ENCODE results near the gene MAL.
"Not testable (repeated sequence)": the region's sequence is repeated elsewhere in the genome, so short reads cannot be mapped to it uniquely, and the experiment has no call there.

Gene MAL

GRCh38 chr2:95036596-95037383 is 11.3 kb downstream of the MAL start:
- no peak for DNase-seq

DNA sequence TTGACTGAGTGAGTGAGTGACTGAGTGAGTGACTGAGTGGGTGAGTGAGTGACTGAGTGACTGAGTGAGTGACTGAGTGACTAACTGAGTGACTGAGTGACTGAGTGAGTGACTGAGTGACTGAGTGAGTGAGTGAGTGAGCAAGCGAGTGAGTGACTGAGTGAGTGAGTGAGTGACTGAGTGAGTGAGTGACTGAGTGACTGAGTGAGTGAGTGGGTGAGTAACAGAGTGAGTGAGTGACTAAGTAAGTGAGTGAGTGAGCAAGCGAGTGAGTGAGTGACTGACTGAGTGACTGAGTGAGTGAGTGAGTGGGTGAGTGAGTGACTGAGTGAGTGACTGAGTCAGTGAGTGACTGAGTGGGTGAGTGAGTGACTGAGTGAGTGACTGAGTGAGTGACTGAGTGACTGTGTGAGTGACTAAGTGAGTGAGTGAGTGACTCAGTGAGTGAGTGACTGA is 11.9 kb downstream of the MAL start:
- no peak for DNase-seq

- not testable (repeated sequence) for DNase-seq
Measured at GRCh38 chr2:95037841-95038585, 12.5 kb downstream of the MAL start.

DNA sequence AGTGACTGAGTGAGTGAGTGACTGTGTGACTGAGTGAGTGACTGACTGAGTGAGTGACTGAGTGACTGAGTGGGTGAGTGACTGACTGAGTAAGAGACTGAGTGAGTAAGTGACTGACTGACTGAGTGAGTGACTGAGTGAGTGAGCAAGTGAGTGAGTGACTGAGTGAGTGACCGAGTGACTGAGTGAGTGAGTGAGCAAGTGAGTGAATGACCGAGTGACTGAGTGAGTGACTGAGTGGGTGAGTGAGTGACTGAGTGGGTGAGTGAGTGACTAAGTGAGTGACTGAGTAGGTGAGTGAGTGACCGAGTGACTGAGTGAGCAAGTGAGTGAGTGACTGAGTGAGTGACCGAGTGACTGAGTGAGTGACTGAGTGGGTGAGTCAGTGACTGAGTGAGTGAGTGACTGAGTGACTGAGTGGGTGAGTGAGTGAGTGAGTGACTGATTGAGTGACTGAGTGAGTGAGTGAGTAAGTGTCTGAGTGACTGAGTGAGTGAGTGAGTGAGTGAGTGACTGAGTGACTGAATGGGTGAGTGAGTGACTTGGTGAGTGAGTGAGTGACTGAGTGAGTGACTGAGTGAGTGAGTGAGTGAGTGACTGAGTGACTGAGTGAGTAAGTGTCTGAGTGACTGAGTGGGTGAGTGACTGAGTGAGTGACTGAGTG is 13.3 kb downstream of the MAL start:
- DNase-seq = no peak

- no peak for DNase-seq
Measured at GRCh38 chr2:95039363-95039762, 13.9 kb downstream of the MAL start.

- no peak for DNase-seq
Measured at GRCh38 chr2:95039978-95040377, 14.5 kb downstream of the MAL start.

GRCh38 chr2:95040426-95040825 is 14.9 kb downstream of the MAL start:
- DNase-seq = no peak

GRCh38 chr2:95041060-95041823 is 15.7 kb downstream of the MAL start:
- no peak for DNase-seq

DNA sequence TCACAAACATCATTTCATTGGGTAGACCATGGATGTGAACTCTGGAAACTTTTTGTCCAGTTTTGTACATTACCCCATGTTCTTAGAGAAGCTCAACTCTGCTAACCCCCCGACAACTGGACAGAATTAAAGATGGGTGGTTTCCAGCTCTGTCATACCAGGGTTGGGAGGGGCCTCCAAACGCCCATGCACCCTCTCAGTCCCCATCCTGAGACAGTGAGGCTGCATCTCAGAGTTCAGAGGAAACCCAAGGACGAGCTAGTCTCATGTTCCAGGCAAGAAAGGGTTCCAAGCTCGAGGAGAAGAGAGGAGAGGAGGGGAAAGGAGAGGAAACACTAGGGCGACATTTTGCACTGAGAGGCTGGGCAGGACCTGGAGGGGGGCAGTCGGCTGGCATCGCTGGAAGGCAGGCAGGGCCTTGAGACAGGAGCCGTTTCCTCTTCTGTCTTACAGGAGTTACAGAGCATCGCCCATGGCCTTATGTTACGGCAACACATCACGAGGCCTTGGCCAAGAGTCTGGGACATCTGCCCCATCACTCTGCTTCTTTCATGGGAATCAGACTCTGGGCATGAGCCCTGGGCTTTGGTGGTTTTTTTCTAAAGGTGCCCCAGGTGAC is 16.4 kb downstream of the MAL start:
- DNase-seq = no peak

DNA sequence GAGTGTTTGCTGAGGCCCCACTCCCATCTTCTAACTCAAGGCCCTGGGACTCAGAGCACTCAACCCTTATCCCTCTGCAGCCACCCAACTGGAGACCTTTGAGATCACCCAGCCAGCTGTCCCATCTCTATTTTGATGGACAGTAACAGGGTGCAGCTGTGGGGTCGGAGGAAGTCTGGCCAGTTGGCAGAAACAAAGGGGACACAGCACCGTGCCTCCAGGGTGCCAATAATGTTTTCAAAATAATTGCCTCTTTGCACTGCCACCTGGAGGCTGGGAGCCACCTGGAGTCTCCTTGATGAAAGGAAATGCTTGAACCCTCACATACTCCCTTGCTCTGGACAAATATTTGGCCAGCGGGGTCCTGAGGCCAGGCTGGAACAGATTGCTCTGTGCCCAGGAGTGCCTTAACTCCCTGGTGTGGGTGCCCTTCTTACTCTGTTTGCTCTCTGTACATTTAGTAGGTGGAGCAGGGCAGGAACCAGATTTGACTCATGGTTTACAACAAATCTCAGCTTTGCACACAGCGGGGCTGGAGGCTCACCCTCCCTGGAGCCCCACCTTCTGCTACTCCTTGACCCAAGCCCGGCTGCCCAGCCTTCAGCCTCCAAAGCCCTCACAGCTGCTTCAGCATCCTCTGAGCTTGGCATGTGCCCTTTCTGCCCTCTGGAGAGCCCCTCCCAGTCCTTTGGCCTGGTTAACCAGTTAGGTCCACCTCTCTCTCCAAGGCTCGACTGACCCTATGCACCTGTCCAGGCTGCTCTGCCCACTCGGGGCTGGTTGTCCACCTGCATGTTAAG is 17.2 kb downstream of the MAL start:
- DNase-seq = no peak

GRCh38 chr2:95043300-95044093 is 18.0 kb downstream of the MAL start:
- no peak for DNase-seq

DNA sequence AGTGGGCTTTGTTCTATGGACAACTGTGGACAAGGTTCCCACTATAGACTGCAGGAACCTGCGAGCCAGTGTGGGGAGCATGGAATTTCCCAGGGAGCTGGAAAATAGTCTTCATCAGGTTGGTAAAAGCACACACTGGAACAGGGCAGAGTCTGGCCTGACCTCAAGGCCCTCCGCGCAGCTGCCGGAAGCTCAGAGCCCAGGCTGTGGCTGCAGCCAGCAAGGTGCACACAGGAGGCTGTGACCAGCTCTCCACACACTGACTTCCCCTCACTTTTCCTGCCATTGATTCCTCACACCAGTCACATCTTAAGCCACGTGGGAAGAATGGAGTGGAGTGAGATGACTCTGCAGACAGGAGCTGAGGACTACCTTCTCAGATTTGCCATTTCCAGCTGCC is 19.1 kb downstream of the MAL start:
- no peak for DNase-seq

GRCh38 chr2:95046371-95047112 is 21.0 kb downstream of the MAL start:
- no peak for DNase-seq

DNA sequence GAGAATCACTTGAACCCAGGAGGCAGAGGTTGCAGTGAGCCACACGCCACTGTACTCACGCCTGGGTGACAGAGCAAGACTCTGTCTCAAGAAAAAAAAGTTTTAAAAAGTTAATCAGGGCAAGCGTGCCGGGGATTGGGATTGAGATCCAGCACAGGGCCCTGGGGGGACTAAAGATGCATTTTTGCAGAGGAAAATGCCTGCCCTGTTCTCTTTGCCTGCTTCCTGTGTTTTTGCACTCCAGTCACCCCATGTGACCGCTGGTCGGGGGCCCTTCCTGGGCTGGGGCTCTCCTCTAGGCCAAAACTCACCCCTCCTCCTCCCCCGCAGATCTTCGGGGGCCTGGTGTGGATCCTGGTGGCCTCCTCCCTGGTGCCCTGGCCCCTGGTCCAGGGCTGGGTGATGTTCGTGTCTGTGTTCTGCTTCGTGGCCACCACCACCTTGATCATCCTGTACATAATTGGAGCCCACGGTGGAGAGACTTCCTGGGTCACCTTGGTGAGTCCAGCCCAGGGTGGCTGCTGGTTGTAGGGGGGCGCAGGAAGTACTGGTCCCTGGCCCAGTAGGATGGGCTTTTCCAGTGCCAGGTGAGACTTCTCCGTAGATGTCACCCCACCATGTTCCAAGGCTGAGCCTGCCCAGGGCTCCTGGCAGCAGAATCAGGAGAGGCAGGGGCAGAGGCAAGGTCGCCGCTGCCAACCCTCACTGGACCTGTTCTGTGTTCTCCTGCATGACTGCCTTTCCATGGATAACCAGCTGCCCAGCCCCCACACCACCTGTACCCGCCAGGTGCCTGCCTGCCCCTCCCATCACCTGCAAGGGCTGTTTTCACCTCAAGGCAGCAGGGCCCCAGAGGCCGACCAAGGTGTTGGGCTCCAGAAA is 22.4 kb downstream of the MAL start:
- DNase-seq = no peak

- no peak for DNase-seq
Measured at GRCh38 chr2:95048825-95049682, 23.5 kb downstream of the MAL start.

DNA sequence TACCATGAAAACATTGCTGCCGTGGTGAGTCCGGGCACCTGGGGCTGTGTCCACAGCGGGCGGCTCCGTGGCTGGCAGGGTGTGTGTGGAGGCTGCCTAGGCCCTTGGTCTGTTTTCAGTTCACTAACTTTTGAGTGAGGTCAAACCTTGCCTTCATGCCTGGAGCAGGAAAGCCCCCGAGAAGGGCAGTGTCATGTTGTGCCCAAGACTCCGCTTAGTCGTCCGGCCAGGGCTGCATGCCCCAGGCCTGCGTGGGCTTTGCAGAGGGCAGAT is 24.1 kb downstream of the MAL start:
- no peak for DNase-seq

GRCh38 chr2:95049961-95050360 is 24.5 kb downstream of the MAL start:
- DNase-seq = no peak

Measured in GOT3 (cell line).